Uterine smooth muscle cell (primary cell): ENCODE measurements around the gene PHB1. TPM values are rescaled to one million over a fixed set of nuclear protein-coding genes. Genes with fewer than 3 reads are reported as not detected.

ENCODE experiments used
- total RNA-seq: library from RNA; depleted of rRNA; stranded (reverse); fragments of >200 nt; gene quantifications from 2 replicates; pipeline ENCODE4 v1.2.3, GENCODE V29; 2014

Gene PHB1
- 154 and 226 TPM in 2 replicates for total RNA-seq

GRCh38 chr17:49414622-49415350 is at the start of gene PHB1:
PHB1 (minus strand) TSS chr17:49414882; CDS start chr17:49413264, 1,618 bp downstream.

GRCh38 chr17:49361902-49362722 is 52.6 kb downstream of the PHB1 start, which contains the start of gene ZNF652:
ZNF652 (minus strand) TSS chr17:49362250; CDS start chr17:49317725, 44,525 bp downstream.

Other genes with a start within 250 kb of the PHB1 start
- not detected in 2 replicates for gene GNGT2, start 204.3 kb downstream of the PHB1 start, total RNA-seq
- 0.11 TPM in 1 of 2 replicates, not detected in the other for gene ABI3, start 204.2 kb downstream of the PHB1 start, total RNA-seq
- not detected in 2 replicates for gene PHOSPHO1, start 184.1 kb downstream of the PHB1 start, total RNA-seq
- gene ZNF652, start 52.6 kb downstream of the PHB1 start, total RNA-seq: 6.9 and 7.5 TPM in 2 replicates
- 0.11 and 0.12 TPM in 2 replicates for gene NGFR, start 80.4 kb upstream of the PHB1 start, total RNA-seq
- gene NXPH3, start 161.0 kb upstream of the PHB1 start, total RNA-seq: 0.11 and 0.37 TPM in 2 replicates